ENCODE results near the gene FCN2. TPM values are rescaled to one million over a fixed set of nuclear protein-coding genes. Genes with fewer than 3 reads are reported as not detected.

FCN2 gene
- total and polyA plus RNA-seq, 2 of the 4 experiments (the other 2 are of a cell fraction) = not detected

DNA sequence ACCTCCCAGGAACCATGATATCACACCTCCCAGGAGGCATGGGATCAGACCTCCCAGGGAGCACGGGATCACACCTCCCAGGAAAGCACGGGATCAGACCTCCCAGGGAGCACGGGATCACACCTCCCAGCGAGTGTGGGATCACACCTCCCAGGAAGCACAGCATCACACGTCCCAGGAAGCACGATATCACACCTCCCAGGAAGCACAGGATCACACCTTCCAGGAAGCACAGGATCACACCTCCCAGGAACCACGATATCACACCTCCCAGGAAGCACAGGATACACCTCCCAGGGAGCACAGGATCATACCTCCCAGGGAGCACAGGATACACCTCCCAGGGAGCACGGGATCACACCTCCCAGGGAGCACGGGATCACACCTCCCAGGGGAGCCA, 30.0 kb upstream of the FCN2 start:
- Histone ChIP-seq H3K9me3 (ENCODE audit: control insufficient read depth, insufficient read depth, low read length) (peaks cover 11% of the 10 kb centered on the region), H2BK15ac (ENCODE audit: low read depth, low read length) (no peak overlapping the region), H3K9me1 (ENCODE audit: insufficient read depth, low read length) (peaks cover 8% of the 10 kb centered on the region; the same call in 1 of the 2 replicates), H2BK5ac (ENCODE audit: low read depth, low read length, poor library complexity, severe bottlenecking) (no peak overlapping the region), H2AK9ac (replicated peaks; ENCODE audit: low read depth, low read length, poor library complexity) (no peak overlapping the region), H3K4me2 (ENCODE audit: low read depth, low read length) (no peak overlapping the region), H3K36me3 (ENCODE audit: control insufficient read depth, insufficient read depth, low read length) (peaks cover 5% of the 10 kb centered on the region; the same call in 1 of the 2 replicates), H4K20me1 (ENCODE audit: insufficient read depth, low read length) (peaks cover 1% of the 10 kb centered on the region; the same call in 1 of the 2 replicates), H3K79me1 (ENCODE audit: low read depth in 1 of 2, low read length in 2 of 2) (no peaks in the 10 kb centered on the region), H3K4me3 (ENCODE audit: insufficient read depth, low read depth, low read length) (no peak overlapping the region), H3K9ac (ENCODE audit: low read depth, low read length) (no peak overlapping the region), H2AFZ (replicated peaks; ENCODE audit: low read length, poor library complexity) (no peak overlapping the region), H3K18ac (ENCODE audit: low read depth, low read length) (no peak overlapping the region), H3K27me3 (ENCODE audit: control insufficient read depth, insufficient read depth, low read length) (no peaks in the 10 kb centered on the region), H3K56ac (ENCODE audit: extremely low read depth, insufficient read depth, low read length) (no peak overlapping the region), H4K5ac (ENCODE audit: low read depth, low read length) (no peak overlapping the region), H3K4ac (ENCODE audit: low read depth, low read length) (no peak overlapping the region), H3K27ac (ENCODE audit: insufficient read depth, low read length) (no peak overlapping the region), H3K14ac (replicated peaks; ENCODE audit: low read depth, low read length) (no peak overlapping the region), H4K91ac (ENCODE audit: insufficient read depth, low read depth, low read length) (no peak overlapping the region), H2BK20ac (ENCODE audit: low read depth, low read length) (no peak overlapping the region), H3K23ac (ENCODE audit: low read depth, low read length) (no peak overlapping the region), H2AK5ac (ENCODE audit: low read depth, low read length) (no peak overlapping the region), H2BK120ac (ENCODE audit: low read depth, low read length) (no peak overlapping the region), H4K8ac (ENCODE audit: low read depth in 2 of 2, low read length in 2 of 2) (no peak overlapping the region), H3K4me1 (ENCODE audit: control insufficient read depth, insufficient read depth, low read length) (no peaks in the 10 kb centered on the region)
- intact Hi-C loops (cut with micrococcal nuclease) (no loop called here), in situ Hi-C loops (cut with MboI; ENCODE audit: low sequenced_read_pairs) (no loop called here), dilution Hi-C loops (cut with HindIII; ENCODE audit: low sequenced_read_pairs, unreplicated experiment) (no loop called here)
- ChIA-PET POLR2A (ENCODE audit: unreplicated experiment) (no interaction called here), CTCF (no interaction called here)
- 100% methylated on average over 4 of the region's 9 CpGs; no CpG with 5 or more reads in 1 of the 2 experiments for WGBS, 2 experiments (ENCODE audit: extremely low coverage in 2 of 2, insufficient read length in 1 of 2)
- ATAC-seq (ENCODE audit: low read depth) (no peak), DNase-seq (no peak)
- TF ChIP-seq POLR2A (IDR thresholded peaks at IDR 0.05; ENCODE audit: low read depth, low read length) = no peak
- no peak for TF ChIP-seq CHD1 (IDR thresholded peaks at IDR 0.05; ENCODE audit: low read depth, low read length)
- TF ChIP-seq ELK1 (IDR thresholded peaks at IDR 0.05; ENCODE audit: borderline replicate concordance, low read depth, low read length) = no peak
- TF ChIP-seq CEBPB (IDR thresholded peaks at IDR 0.05; ENCODE audit: low read depth, low read length) = no peak
- BruUV-seq (replicated peaks) = no TSS peak

All from IMR-90 (cell line).